ENCODE measurements around the gene PRKN.

- peak; percentile 37; the same call in 1 of the 2 replicates for TF ChIP-seq GATA2 (IDR thresholded peaks at IDR 0.05; ENCODE audit: low read depth, low read length)
- TF ChIP-seq GATA3 (IDR thresholded peaks at IDR 0.05; ENCODE audit: low read depth, low read length), result no peak
Observed at GRCh38 chr6:162409741-162410691, 317.6 kb downstream of the PRKN start.
